ENCODE data around the gene SHC3. TPM values are rescaled to one million over a fixed set of nuclear protein-coding genes. Genes with fewer than 3 reads are reported as not detected.

SHC3 gene
- polyA plus RNA-seq, 2 donors, result 0.19 to 0.35 TPM

DNA sequence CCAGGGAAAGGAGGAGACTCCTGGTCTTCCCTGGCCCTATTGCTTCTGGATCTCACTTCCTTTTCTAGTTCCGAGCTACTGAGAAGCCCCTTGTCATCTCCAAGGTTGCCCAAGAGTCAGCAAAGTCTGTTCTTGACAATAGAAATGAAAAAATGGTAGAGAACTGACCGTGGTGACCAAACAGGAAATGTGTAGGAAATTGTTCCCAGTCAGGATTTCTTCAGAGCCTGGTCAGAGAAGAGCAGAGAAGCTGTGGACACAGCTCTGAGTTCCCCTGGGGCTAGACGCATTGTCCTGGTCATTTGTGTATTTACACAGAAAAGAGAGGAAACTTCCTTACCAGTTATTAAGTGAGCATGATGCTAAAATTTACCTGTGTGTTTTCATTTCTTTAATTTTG, 151.7 kb downstream of the SHC3 start:
- 59 to 70% methylated on average over 3 of the region's 3 CpGs for WGBS, 2 donors
- Histone ChIP-seq H3K4me3 (ENCODE audit: low read depth in 1 of 2, low read length in 2 of 2) (no peak overlapping the region), H3K27me3 (ENCODE audit: control insufficient read depth in 1 of 2, insufficient read depth in 2 of 2, low read length in 2 of 2) (no peaks in the 10 kb centered on the region), H3K4me1 (ENCODE audit: control insufficient read depth in 2 of 2, insufficient read depth in 2 of 2, low read length in 1 of 2) (peaks cover 0 to 4% of the 10 kb centered on the region in 2 donors), H3K27ac (ENCODE audit: low read depth in 2 of 2, low read length in 1 of 2) (no peak overlapping the region), H3K9me3 (ENCODE audit: control insufficient read depth in 2 of 2, insufficient read depth in 1 of 2, low read depth in 1 of 2, low read length in 1 of 2) (no peaks in the 10 kb centered on the region), H3K36me3 (ENCODE audit: control insufficient read depth in 2 of 2, insufficient read depth in 2 of 2, low read length in 1 of 2) (no peaks in the 10 kb centered on the region)

DNA sequence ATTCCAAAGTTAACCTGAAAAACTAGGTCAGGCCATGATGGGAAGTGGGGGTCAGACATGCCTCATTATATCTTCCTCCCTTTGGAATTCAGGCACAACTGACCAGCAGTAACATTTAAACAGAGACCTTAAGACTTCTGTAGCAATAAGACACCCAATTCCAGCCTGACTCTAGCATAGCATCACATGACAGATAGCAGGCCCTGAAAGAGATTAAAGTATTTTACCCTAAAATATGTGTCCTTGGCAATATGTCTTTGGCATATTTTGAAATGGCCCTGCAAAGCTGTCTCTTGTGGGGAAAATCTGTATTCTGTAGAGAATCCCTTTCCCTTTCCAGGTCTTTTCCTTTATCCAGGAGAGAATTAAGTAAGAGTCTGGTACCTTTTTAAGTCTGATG, 153.1 kb downstream of the SHC3 start:
- H3K36me3 ChIP-seq (ENCODE audit: control insufficient read depth in 2 of 2, insufficient read depth in 2 of 2, low read length in 1 of 2), result no peaks in the 10 kb centered on the region
- H3K4me3 ChIP-seq (ENCODE audit: low read depth in 1 of 2, low read length in 2 of 2), result no peak overlapping the region
- no peaks in the 10 kb centered on the region for H3K9me3 ChIP-seq (ENCODE audit: control insufficient read depth in 2 of 2, insufficient read depth in 1 of 2, low read depth in 1 of 2, low read length in 1 of 2)
- H3K27ac ChIP-seq (ENCODE audit: low read depth in 2 of 2, low read length in 1 of 2), result no peak overlapping the region
- no peaks in the 10 kb centered on the region for H3K27me3 ChIP-seq (ENCODE audit: control insufficient read depth in 1 of 2, insufficient read depth in 2 of 2, low read length in 2 of 2)
- H3K4me1 ChIP-seq (ENCODE audit: control insufficient read depth in 2 of 2, insufficient read depth in 2 of 2, low read length in 1 of 2), result peaks cover 2 to 11% of the 10 kb centered on the region in 2 donors

DNA sequence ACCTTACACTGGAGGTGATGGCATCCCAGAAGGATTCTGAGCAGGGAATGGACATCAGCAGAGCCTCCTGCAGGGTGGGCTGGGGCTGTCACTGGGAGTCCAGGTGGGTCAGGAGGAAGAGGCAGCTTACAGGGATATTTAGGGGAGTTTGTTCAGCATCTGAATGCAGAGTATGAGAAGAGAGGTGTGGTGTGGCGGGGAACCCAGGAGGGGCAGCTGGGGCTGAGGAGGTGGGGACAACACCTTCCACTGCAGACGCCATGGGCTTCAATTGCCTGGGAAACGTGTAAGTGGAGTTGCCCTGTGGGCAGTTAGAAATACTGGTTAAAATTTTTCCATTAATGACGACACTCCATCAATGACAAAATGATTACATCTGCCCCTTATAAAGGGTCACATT, 153.9 kb downstream of the SHC3 start:
- Histone ChIP-seq H3K27ac (ENCODE audit: low read depth in 2 of 2, low read length in 1 of 2) (no peak overlapping the region), H3K36me3 (ENCODE audit: control insufficient read depth in 2 of 2, insufficient read depth in 2 of 2, low read length in 1 of 2) (no peaks in the 10 kb centered on the region), H3K27me3 (ENCODE audit: control insufficient read depth in 1 of 2, insufficient read depth in 2 of 2, low read length in 2 of 2) (no peaks in the 10 kb centered on the region), H3K9me3 (ENCODE audit: control insufficient read depth in 2 of 2, insufficient read depth in 1 of 2, low read depth in 1 of 2, low read length in 1 of 2) (no peaks in the 10 kb centered on the region), H3K4me3 (ENCODE audit: low read depth in 1 of 2, low read length in 2 of 2) (no peak overlapping the region), H3K4me1 (ENCODE audit: control insufficient read depth in 2 of 2, insufficient read depth in 2 of 2, low read length in 1 of 2) (peaks cover 2 to 11% of the 10 kb centered on the region in 2 donors)
- 88 to 92% methylated on average over 4 of the region's 4 CpGs for WGBS, 2 donors

DNA sequence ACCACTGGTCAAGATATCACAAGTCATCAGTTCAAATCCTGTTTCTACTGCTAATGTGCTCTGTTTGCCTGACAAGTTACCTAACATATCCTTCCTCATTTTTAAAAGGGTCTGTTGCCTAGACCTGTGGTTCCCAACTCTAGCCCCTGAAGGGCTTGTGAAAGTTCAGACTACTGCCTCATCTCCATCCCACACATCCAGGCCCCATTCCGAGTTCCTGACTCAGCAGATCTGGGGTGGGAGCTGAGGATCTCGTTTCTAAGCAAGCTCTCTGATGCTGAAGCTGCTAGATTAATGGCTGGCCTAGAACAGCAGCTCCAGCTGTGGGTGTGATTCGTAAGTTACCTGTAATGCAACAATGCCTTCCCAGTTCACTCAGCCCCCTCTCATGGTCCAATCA, 154.9 kb downstream of the SHC3 start:
- Histone ChIP-seq H3K4me1 (ENCODE audit: control insufficient read depth in 2 of 2, insufficient read depth in 2 of 2, low read length in 1 of 2) (peaks cover 2 to 11% of the 10 kb centered on the region in 2 donors), H3K9me3 (ENCODE audit: control insufficient read depth in 2 of 2, insufficient read depth in 1 of 2, low read depth in 1 of 2, low read length in 1 of 2) (no peaks in the 10 kb centered on the region), H3K27me3 (ENCODE audit: control insufficient read depth in 1 of 2, insufficient read depth in 2 of 2, low read length in 2 of 2) (no peaks in the 10 kb centered on the region), H3K4me3 (ENCODE audit: low read depth in 1 of 2, low read length in 2 of 2) (no peak overlapping the region), H3K27ac (ENCODE audit: low read depth in 2 of 2, low read length in 1 of 2) (no peak overlapping the region), H3K36me3 (ENCODE audit: control insufficient read depth in 2 of 2, insufficient read depth in 2 of 2, low read length in 1 of 2) (no peaks in the 10 kb centered on the region)
- WGBS, 2 donors, result 63 to 72% methylated on average over 3 of the region's 3 CpGs

DNA sequence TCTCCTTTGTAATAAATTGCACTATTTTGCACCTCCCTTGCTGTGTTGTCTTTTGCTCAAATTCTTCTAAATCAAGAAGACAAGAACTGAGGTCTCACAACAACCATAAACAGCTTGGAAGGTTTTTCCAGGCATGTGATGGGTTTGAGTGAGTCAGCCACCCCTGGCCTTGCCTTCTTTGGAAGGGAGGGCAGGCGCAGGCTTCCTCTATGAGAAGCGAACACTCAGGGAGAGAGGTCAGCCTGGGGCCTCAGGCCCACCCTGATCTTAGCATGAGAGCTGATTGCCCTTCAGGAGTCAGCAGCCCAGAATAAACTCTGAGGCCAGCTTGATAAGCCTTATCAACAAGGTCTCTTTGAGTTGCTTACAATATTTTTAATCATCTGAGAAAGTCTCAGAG, 155.7 kb downstream of the SHC3 start:
- Histone ChIP-seq H3K9me3 (ENCODE audit: control insufficient read depth in 2 of 2, insufficient read depth in 1 of 2, low read depth in 1 of 2, low read length in 1 of 2) (no peaks in the 10 kb centered on the region), H3K4me3 (ENCODE audit: low read depth in 1 of 2, low read length in 2 of 2) (no peak overlapping the region), H3K36me3 (ENCODE audit: control insufficient read depth in 2 of 2, insufficient read depth in 2 of 2, low read length in 1 of 2) (no peaks in the 10 kb centered on the region), H3K27ac (ENCODE audit: low read depth in 2 of 2, low read length in 1 of 2) (peak overlapping the region in 1 of 2 donors; percentile 17), H3K27me3 (ENCODE audit: control insufficient read depth in 1 of 2, insufficient read depth in 2 of 2, low read length in 2 of 2) (no peaks in the 10 kb centered on the region), H3K4me1 (ENCODE audit: control insufficient read depth in 2 of 2, insufficient read depth in 2 of 2, low read length in 1 of 2) (peaks cover 2 to 11% of the 10 kb centered on the region in 2 donors)
- WGBS, 2 donors, result 62 to 84% methylated on average over 2 of the region's 2 CpGs

DNA sequence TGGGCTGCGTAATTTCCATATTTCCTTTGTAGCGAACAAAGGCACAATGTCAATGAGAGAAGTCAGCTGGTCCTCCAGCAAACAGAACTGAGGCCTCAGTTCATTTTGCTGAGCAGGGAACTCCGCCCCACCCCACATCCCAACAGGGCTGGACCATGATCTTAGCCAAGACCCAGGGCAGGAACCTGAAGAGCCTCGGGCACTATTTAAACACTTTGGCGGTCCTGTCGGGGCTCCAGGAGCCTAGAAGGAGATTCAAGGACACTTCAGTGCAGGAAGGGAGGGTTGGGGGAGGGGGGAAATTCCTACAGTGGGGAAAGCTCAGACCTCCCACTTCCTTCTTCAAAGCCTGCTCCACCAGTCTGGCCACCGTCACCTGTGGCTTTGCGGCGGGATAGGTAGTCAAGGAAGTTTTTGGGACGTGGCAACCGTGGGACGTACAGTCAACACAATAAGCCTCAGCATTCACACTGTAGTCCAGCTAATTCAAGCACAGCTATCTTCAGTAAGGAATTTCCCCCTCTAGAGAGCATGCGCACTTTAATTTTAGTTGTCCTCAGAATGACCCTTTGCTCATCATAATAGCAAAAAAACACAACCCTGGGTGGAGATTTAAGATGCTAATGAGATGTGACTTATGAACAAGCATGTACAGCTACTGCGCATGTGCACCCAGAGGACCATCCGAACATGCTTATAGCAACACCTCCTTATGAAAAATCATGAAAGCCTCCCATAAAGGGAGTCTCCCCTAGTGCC, 156.4 kb downstream of the SHC3 start:
- Histone ChIP-seq H3K4me3 (ENCODE audit: low read depth in 1 of 2, low read length in 2 of 2) (no peak overlapping the region), H3K4me1 (ENCODE audit: control insufficient read depth in 2 of 2, insufficient read depth in 2 of 2, low read length in 1 of 2) (peaks cover 2 to 11% of the 10 kb centered on the region in 2 donors), H3K27me3 (ENCODE audit: control insufficient read depth in 1 of 2, insufficient read depth in 2 of 2, low read length in 2 of 2) (no peaks in the 10 kb centered on the region), H3K36me3 (ENCODE audit: control insufficient read depth in 2 of 2, insufficient read depth in 2 of 2, low read length in 1 of 2) (no peaks in the 10 kb centered on the region), H3K27ac (ENCODE audit: low read depth in 2 of 2, low read length in 1 of 2) (no peak overlapping the region), H3K9me3 (ENCODE audit: control insufficient read depth in 2 of 2, insufficient read depth in 1 of 2, low read depth in 1 of 2, low read length in 1 of 2) (no peaks in the 10 kb centered on the region)
- WGBS, 2 donors, result 54 to 55% methylated on average over 15 of the region's 15 CpGs

DNA sequence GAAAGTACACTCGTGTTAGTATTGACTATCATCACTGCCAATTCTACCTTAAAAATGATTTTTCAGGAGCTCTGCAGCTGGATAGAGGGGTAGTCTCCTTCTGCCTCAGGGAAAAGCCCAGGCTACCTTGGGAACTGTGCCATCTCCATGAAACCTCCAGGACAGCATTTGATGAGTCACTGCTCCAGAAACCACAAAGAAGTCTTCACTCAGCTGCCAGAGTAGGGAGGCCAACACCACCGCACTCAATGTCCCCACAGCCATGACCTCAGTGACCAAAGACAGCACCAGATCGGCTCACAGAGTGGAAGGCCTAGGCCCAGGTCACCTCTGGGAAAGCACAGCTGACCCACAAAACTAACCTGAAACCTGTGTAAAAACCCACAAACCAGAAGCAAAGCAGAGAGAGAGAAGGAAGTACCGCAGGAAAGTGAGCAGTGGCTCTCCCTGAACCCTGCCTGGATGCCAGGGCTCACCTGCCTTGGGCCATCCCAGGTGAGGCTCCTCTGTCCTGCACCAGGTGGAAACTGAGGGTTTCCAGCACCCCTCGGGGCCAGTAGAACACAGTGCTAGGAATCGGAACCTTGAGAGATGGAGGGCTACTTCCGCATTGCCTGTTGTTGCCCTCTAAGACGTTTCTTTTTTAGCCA, 157.3 kb downstream of the SHC3 start:
- Histone ChIP-seq H3K4me3 (ENCODE audit: low read depth in 1 of 2, low read length in 2 of 2) (no peak overlapping the region), H3K27me3 (ENCODE audit: control insufficient read depth in 1 of 2, insufficient read depth in 2 of 2, low read length in 2 of 2) (no peaks in the 10 kb centered on the region), H3K27ac (ENCODE audit: low read depth in 2 of 2, low read length in 1 of 2) (peak overlapping the region; percentile 1 to 44), H3K9me3 (ENCODE audit: control insufficient read depth in 2 of 2, insufficient read depth in 1 of 2, low read depth in 1 of 2, low read length in 1 of 2) (no peaks in the 10 kb centered on the region), H3K4me1 (ENCODE audit: control insufficient read depth in 2 of 2, insufficient read depth in 2 of 2, low read length in 1 of 2) (peaks cover 2 to 11% of the 10 kb centered on the region in 2 donors), H3K36me3 (ENCODE audit: control insufficient read depth in 2 of 2, insufficient read depth in 2 of 2, low read length in 1 of 2) (no peaks in the 10 kb centered on the region)
- WGBS, 2 donors, result 76 to 82% methylated on average over 8 of the region's 8 CpGs

DNA sequence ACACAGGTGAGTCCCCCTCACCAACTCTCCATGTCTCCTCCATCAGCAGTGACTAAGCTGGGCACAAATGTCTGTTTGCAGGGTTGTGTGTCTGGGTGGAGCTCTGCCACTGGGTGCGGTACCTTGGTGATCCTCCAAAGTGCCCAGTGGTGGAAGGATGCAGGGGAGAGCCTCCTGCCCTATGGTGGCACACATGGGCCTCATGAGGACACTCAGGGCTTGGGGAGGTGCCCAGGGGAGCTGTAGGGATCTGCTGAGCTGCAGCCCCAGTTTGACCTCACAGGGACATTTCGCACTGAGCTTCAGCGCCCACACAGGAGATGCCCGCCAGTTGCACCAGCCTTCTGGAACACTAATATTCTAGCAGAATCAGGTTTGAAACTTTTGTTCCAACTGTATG, 157.9 kb downstream of the SHC3 start:
- Histone ChIP-seq H3K9me3 (ENCODE audit: control insufficient read depth in 2 of 2, insufficient read depth in 1 of 2, low read depth in 1 of 2, low read length in 1 of 2) (no peaks in the 10 kb centered on the region), H3K27ac (ENCODE audit: low read depth in 2 of 2, low read length in 1 of 2) (no peak overlapping the region)
- WGBS, 2 donors, result 96 to 97% methylated on average over 4 of the region's 4 CpGs

DNA sequence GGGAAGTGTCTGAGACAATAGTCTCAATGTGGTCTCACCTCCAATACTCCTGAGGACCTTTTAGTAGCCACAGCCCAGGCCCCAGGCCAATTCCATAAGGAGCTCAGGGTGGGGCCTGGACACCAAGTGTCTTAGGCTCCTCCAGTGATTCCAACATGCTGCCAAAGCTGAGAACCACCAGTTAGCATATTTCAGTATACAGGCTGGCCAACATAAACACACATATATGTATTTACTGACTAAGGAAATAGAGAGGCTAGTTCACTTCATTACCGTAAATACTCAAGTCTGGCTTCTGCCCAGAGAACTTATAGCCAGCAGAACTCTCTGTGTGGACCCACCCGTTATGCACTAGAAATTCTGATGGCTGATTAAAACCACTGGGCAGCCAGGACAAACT, 163.3 kb downstream of the SHC3 start:
- no peaks in the 10 kb centered on the region for H3K4me1 ChIP-seq (ENCODE audit: control insufficient read depth in 2 of 2, insufficient read depth in 2 of 2, low read length in 1 of 2)
- 84 to 88% methylated on average over 2 of the region's 2 CpGs for WGBS, 2 donors
- H3K36me3 ChIP-seq (ENCODE audit: control insufficient read depth in 2 of 2, insufficient read depth in 2 of 2, low read length in 1 of 2), result no peaks in the 10 kb centered on the region
- H3K27me3 ChIP-seq (ENCODE audit: control insufficient read depth in 1 of 2, insufficient read depth in 2 of 2, low read length in 2 of 2), result no peaks in the 10 kb centered on the region
- no peak overlapping the region for H3K27ac ChIP-seq (ENCODE audit: low read depth in 2 of 2, low read length in 1 of 2)
- H3K4me3 ChIP-seq (ENCODE audit: low read depth in 1 of 2, low read length in 2 of 2), result no peak overlapping the region
- H3K9me3 ChIP-seq (ENCODE audit: control insufficient read depth in 2 of 2, insufficient read depth in 1 of 2, low read depth in 1 of 2, low read length in 1 of 2), result no peaks in the 10 kb centered on the region

More for the DNA sequence above, 157.9 kb downstream of the SHC3 start:
- H3K36me3 ChIP-seq (ENCODE audit: control insufficient read depth in 2 of 2, insufficient read depth in 2 of 2, low read length in 1 of 2), result no peaks in the 10 kb centered on the region
- peaks cover 2 to 11% of the 10 kb centered on the region in 2 donors for H3K4me1 ChIP-seq (ENCODE audit: control insufficient read depth in 2 of 2, insufficient read depth in 2 of 2, low read length in 1 of 2)
- H3K27me3 ChIP-seq (ENCODE audit: control insufficient read depth in 1 of 2, insufficient read depth in 2 of 2, low read length in 2 of 2), result no peaks in the 10 kb centered on the region
- no peak overlapping the region for H3K4me3 ChIP-seq (ENCODE audit: low read depth in 1 of 2, low read length in 2 of 2)

DNA sequence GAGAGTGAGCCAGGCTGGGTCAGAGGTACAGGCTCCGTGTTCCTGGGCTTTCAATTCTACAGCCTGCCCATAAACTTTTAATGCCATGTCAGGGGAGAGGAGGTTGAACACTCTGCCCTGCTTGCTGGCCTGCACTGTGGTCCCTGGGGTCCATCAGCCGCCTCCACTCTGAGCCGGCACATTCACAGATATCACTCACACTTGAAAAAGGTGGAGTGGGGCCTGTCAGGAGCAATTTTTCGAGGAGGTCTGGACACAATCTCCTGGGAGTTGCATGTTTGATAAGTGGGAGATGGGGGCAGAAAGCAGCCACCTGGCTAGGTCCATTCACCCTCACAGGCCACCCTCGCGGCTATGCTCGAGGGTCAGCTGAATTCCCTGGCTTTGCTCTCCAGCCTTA, 164.5 kb downstream of the SHC3 start:
- Histone ChIP-seq H3K9me3 (ENCODE audit: control insufficient read depth in 2 of 2, insufficient read depth in 1 of 2, low read depth in 1 of 2, low read length in 1 of 2) (no peaks in the 10 kb centered on the region), H3K27me3 (ENCODE audit: control insufficient read depth in 1 of 2, insufficient read depth in 2 of 2, low read length in 2 of 2) (no peaks in the 10 kb centered on the region), H3K36me3 (ENCODE audit: control insufficient read depth in 2 of 2, insufficient read depth in 2 of 2, low read length in 1 of 2) (no peaks in the 10 kb centered on the region), H3K4me1 (ENCODE audit: control insufficient read depth in 2 of 2, insufficient read depth in 2 of 2, low read length in 1 of 2) (no peaks in the 10 kb centered on the region), H3K27ac (ENCODE audit: low read depth in 2 of 2, low read length in 1 of 2) (no peak overlapping the region), H3K4me3 (ENCODE audit: low read depth in 1 of 2, low read length in 2 of 2) (no peak overlapping the region)
- WGBS, 2 donors, result 90 to 92% methylated on average over 7 of the region's 7 CpGs

Data from esophagus (tissue), 2 donors.